Sigmoid colon (tissue), 4 donors: ENCODE measurements around the gene SLC39A9.

Source experiments
- POLR2AphosphoS5 ChIP-seq, 4 donors: sonication (generic); formaldehyde crosslinking; IDR thresholded peaks; one replicate each; pipeline ENCODE4 v1.6.1; 2017; ENCODE audit warnings: antibody characterized with exemption in 4 of 4
- TF ChIP-seq, protein P1 (sequence below), 4 experiments: fragments of 450-650 bp in 3 of 4; fragments of 200-600 bp in 1 of 4; IDR thresholded peaks; one replicate each; pipeline ENCODE4 v1.5.1; 2016 to 2019; ENCODE audit warnings: antibody characterized with exemption in 4 of 4, mild to moderate bottlenecking in 3 of 4, moderate library complexity in 2 of 4

DNA sequence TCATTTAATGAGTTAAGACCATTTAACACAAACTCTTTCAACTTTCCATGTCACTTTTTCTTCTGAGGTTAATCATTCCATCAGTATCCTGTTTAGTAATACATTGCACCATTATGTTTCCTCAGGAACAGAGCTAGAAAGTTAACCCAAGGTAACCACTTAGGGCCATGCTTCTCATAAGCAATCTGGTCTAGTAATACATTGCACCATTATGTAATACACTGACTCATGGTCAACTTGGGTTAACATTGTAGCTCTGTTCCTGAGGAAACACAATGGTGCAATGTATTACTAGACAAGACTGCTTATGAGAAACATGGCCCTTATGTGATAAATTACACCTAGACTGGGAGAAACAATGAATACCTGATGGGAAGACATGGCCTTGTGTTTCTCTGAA lies 22.1 kb upstream of the SLC39A9 start:
- TF ChIP-seq, protein P1, sequence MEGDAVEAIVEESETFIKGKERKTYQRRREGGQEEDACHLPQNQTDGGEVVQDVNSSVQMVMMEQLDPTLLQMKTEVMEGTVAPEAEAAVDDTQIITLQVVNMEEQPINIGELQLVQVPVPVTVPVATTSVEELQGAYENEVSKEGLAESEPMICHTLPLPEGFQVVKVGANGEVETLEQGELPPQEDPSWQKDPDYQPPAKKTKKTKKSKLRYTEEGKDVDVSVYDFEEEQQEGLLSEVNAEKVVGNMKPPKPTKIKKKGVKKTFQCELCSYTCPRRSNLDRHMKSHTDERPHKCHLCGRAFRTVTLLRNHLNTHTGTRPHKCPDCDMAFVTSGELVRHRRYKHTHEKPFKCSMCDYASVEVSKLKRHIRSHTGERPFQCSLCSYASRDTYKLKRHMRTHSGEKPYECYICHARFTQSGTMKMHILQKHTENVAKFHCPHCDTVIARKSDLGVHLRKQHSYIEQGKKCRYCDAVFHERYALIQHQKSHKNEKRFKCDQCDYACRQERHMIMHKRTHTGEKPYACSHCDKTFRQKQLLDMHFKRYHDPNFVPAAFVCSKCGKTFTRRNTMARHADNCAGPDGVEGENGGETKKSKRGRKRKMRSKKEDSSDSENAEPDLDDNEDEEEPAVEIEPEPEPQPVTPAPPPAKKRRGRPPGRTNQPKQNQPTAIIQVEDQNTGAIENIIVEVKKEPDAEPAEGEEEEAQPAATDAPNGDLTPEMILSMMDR (IDR thresholded peaks at IDR 0.05): no peak
- TF ChIP-seq POLR2AphosphoS5 (IDR thresholded peaks at IDR 0.05): no peak
